GM20431 (cell line): ENCODE data around the gene ABCB9.

Experiments used
- in situ Hi-C: fragments of 300-500 bp; cut with MseI, MboI; formaldehyde crosslinking; loops from one replicate; pipeline ENCODE4 v1.15.0; 2020; ENCODE audit warnings: low sequenced_read_pairs; ENCODE audit not compliant: unreplicated experiment

Gene ABCB9

GRCh38 chr12:122966743-122967550 is 684 bp upstream of the ABCB9 start:
- in situ Hi-C loops: loop anchor here (25.0 kb wide), 1 partner anchor 180 kb away; no protein-coding TSS in a partner anchor

DNA sequence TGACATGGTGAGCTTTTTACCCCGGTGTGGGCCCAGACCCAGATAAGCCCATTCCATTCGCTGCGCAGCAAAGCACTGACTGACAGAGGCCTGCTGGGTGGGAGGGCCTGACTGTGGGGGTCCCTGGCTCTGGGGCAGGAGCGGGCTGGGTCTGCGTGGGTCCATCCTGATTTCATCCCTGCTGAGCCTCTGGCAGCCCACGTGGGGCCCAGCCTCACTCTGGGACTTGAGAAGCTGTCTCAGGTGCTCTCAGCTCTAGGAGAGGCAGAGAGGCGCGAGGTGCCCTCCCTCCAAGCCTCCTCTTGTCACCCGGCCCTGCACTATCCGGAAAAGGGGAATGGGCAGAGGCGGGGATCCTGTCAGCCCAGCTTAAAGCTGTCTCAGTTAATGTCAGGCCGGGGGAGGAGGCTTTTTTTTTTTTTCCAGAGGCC is 927 bp downstream of the ABCB9 start:
- in situ Hi-C loops: loop anchor here (25.0 kb wide), 1 partner anchor 178 kb away; no protein-coding TSS in a partner anchor

DNA sequence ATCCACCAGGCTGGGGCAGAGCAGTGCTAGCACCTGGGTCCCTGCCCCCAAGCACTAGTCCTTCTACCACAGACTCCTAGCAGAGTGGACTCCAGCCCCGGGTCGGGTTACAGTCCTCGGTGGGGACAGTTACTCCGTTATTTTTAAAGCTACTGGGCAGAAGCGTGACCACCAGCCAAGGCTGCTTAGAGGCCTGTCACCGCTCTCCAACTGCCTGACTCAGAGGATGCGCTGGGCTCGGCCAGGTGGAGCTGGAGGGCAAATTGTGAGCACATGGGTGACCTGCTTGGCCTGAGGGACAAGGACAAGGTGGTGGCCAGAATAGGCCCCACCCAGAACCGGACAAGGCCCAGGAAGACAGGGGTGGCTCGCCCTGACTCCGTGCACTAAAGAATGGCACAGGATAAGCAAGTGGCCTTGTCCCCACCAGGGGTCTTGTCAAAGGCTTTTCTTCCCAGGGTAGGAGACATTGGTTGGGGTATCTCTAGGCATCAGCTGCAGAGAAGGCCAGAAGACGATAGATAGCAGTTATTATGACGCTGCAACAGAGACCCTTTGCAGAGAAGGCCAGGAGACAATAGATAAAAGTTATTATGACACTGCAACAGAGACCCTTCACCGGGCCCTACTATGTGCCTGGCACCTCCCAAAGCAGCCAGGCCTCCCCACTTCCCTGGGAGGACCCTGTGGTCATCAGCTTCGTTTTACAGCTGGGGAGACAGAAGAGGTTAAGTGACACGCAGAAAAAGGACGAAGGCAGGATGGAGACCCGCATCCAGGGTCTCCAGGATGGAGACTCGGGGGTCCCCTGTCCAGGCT is 1.6 kb downstream of the ABCB9 start:
- in situ Hi-C loops: loop anchor here (25.0 kb wide), 1 partner anchor 177 kb away; no protein-coding TSS in a partner anchor

GRCh38 chr12:122963941-122964265 is 2.4 kb downstream of the ABCB9 start:
- in situ Hi-C loops: loop anchor here (25.0 kb wide), 1 partner anchor 177 kb away; no protein-coding TSS in a partner anchor

DNA sequence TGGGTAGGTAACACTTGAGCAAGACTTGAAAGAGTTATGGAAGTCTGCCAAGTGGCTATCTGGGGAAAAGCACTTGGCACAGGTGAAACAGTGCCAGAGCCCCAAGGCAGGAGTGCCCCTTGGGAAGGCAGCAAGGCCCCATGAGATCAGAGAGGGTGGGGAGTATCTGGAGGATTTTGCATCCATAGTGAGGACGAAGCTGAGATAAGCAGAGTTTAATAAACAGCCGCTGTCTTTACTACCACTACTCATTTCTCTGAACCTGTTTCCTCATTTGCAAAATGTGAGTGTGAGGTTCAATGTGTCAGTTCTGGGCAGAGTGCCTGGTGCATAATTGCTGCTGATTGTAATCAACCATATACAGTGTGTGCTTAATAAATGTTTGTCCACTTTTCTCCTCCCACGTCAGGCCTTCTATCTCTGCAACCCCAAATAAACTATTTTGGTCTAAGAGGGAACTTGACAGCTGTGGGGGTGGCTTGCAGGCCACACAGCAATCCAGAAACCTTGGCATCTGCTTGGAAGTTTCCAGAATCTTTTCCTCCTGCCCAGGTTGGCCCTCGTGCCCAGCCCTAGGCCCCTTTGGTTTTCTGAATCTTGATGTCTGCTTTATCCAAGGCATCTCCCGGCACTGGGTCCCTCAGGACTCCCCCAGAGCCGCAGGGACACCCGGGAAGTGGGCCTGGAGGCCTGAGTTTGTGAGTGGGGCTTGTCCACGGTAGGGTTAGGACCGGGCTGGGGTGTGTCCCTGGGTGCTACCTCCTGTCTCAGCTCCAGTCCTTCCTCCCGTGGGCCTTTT is 4.5 kb downstream of the ABCB9 start:
- in situ Hi-C loops: loop anchor here (25.0 kb wide), 1 partner anchor 174 kb away; no protein-coding TSS in a partner anchor

GRCh38 chr12:122960193-122960569 is 6.1 kb downstream of the ABCB9 start:
- in situ Hi-C loops: loop anchor here (25.0 kb wide), 1 partner anchor 173 kb away; no protein-coding TSS in a partner anchor

- in situ Hi-C loops: loop anchor here (25.0 kb wide), 1 partner anchor 172 kb away; no protein-coding TSS in a partner anchor
Measured at GRCh38 chr12:122959566-122960192, 6.6 kb downstream of the ABCB9 start.

DNA sequence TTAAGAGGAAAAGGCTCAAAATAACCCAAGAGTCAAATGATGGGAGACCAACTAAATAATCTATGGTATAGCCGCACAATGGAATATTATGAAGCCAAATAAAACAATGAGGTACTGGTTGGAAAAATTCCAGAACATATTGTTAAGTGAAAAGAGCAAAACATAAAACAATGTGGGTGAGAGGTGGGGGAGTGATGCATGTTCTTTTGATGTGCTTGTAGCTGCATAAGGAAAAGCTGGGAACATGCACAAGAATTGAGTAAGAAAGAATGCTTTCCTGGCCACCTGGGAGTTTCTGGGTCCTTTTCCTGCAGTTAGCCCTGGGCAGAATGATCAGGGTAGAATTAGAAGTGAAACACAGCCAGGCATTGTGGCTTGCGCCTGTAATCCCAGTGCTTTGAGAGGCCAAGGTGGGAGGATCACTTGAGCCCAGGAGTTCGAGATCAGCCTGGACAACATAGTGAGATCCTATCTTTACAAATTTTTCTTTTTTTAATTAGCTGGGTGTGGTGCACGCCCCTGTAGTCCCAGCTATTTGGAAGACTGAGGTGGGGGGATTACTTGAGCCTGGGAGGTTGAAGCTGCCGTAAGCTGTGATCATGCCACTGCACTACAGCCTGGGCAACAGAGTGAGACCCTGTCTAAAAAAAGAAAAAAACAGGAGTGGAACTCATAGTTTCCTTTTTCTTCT is 7.9 kb downstream of the ABCB9 start:
- in situ Hi-C loops: loop anchor here (25.0 kb wide), 1 partner anchor 171 kb away; no protein-coding TSS in a partner anchor

DNA sequence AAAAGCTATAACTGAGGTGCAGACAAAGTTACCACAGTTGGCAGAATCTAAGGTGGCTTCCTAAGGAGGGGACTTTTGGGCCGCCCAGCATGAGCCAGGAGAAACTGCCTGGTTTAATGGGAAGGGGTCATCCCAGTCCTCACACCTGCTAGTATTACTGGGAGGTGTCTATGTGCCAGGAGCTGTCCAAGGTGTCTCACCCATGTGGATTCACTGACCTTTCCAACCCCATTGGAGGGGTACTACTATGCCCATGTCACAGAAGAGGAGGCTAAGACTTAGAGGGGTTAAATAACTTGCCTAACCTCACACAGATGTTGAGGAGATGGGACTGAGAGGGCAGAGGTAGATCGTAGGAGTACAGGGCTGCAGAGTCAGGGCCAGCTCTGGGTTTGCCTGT is 10.2 kb downstream of the ABCB9 start:
- in situ Hi-C loops: loop anchor here (25.0 kb wide), 1 partner anchor 169 kb away; no protein-coding TSS in a partner anchor

DNA sequence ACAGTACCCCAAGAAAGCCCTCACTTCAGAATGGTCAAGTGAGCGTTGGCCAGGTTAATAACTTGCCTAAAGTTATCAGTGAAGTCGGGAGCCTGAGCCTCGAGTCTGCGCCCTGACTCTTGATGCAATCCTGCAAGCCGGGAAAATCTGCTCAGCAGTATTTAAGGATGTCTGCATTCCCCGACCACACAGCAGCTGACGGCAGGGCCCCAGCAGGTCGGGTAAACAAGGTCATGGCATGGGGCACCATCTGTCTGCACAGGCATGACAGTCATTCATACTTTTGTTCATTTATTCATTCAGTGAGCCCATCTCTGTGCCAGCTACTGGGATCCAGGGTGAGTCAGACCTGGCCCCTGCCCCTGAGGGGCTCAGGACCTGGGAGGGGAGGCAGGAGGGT is 11.1 kb downstream of the ABCB9 start:
- in situ Hi-C loops: loop anchor here (25.0 kb wide), 1 partner anchor 168 kb away; no protein-coding TSS in a partner anchor

- in situ Hi-C loops: loop anchor here (5.0 to 25.0 kb wide), 2 partner anchors 95 to 165 kb away; no protein-coding TSS in a partner anchor
Measured at GRCh38 chr12:122951979-122952892, 14.0 kb downstream of the ABCB9 start.

GRCh38 chr12:122951406-122951805 is 14.9 kb downstream of the ABCB9 start:
- in situ Hi-C loops: loop anchor here (5.0 to 25.0 kb wide), 2 partner anchors 94 to 164 kb away; no protein-coding TSS in a partner anchor

DNA sequence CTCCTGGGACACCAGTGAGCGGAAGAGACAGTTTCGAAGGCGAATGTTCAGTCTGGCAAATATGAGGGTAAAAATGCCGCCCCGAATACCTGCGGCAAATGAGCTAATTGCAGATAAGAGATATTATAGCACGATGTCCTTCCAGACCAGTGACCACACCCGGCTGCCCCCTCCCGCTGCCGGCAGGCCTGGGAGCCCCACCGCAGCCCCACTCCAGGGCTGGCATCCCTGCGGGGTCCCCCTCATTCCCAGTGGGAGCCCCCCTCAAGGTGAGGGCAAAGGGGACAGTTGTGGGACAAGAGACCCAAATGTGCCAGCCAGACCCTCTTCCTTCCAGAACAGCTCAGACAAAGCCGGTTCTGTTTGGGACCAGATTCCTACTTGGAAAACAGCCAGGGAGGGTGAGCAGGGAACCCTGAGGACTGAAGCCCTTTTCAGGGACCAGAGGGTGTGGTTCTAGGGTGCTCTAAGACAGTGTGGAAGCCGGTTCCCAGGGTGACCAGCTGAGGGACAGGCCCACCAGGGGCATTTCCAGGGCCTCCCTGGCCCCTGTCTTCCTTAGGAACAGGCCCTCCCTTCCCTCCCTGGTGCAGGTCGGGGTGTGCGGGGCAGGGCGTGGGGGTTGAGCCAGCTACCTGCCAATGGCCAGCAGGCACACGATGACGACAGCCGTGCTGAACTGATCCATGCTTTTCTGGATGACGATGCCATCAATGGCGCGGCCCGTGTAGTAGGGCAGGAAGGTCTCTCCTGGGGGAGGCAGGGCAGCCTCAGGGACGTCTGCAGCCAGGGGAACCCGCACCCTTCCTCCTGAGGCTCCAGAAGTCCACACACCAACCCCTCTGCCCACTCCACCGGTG is 16.2 kb downstream of the ABCB9 start:
- in situ Hi-C loops: loop anchor here (5.0 to 25.0 kb wide), 2 partner anchors 93 to 163 kb away; no protein-coding TSS in a partner anchor

GRCh38 chr12:122949405-122949804 is 16.9 kb downstream of the ABCB9 start:
- in situ Hi-C loops: no loop called here

- in situ Hi-C loops: no loop called here
Measured at GRCh38 chr12:122948605-122949004, 17.7 kb downstream of the ABCB9 start.

DNA sequence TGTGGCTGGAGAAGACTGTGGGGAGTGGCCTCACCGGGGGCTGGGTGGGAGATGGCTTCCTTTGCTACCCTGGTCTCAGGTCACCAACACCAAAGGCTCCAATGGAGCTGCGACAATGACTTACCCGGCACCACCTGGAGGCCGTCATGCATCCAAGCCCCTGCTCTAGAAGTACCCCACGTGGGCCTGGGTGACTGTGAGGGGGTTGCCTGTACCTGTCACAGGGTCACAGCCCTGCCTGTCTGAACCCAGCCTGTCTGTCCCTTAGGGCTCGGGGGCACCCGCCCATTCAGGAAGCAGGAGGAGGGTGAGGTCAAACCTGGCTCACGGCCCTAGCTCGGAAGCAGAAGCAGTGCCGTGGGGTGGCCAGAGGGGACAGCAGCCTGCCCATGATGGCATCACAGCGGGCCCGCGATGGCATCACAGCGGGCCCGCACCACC is 18.9 kb downstream of the ABCB9 start:
- in situ Hi-C loops: no loop called here
